T47D (cell line): ENCODE data around the gene CLEC12A.
A peak's percentile ranks its signal among the peaks of the same experiment; 100 is the strongest.

Experiments used
- DNase-seq, 2 experiments: peaks; one replicate each; pipeline versions ENCODE4 v3.0.0 to v3.0.0-alpha.2; 2011 to 2012; ENCODE audit warnings: low read depth in 1 of 2, low spot score in 1 of 2
- JUND ChIP-seq: IDR thresholded peaks from 2 replicates; pipeline ENCODE4 v1.6.1; 2012; ENCODE audit warnings: low read depth
- in situ Hi-C: cut with HindIII; loops from 2 replicates; pipeline ENCODE4 v1.10.0; 2016; ENCODE audit warnings: low sequenced_read_pairs, low pct_unique_long_range_greater_than_20kb

The CLEC12A gene

GRCh38 chr12:9971181-9971580 is at the start of gene CLEC12A:
CLEC12A (plus strand) TSS chr12:9971409; CDS start chr12:9971597, 188 bp downstream.
- in situ Hi-C loops = no loop called here

GRCh38 chr12:9922429-9922828 is 48.8 kb upstream of the CLEC12A start:
- TF ChIP-seq JUND = no peak
- in situ Hi-C loops = no loop called here

More at GRCh38 chr12:9971181-9971580, at the start of gene CLEC12A:
- no peak for TF ChIP-seq JUND
- no peak for DNase-seq

GRCh38 chr12:9925705-9926393 is 45.4 kb upstream of the CLEC12A start:
- in situ Hi-C loops = no loop called here
- peak in 1 of 2 experiments; percentile 37 for DNase-seq
- no peak for TF ChIP-seq JUND

More at GRCh38 chr12:9922429-9922828, 48.8 kb upstream of the CLEC12A start:
- DNase-seq = no peak

- TF ChIP-seq JUND = no peak
- no peak for DNase-seq
- in situ Hi-C loops = no loop called here
Observed at GRCh38 chr12:9926876-9927275, 44.3 kb upstream of the CLEC12A start.

GRCh38 chr12:9928607-9929006 is 42.6 kb upstream of the CLEC12A start:
- TF ChIP-seq JUND = no peak
- in situ Hi-C loops = no loop called here
- no peak for DNase-seq

GRCh38 chr12:9931245-9931644 is 40.0 kb upstream of the CLEC12A start:
- TF ChIP-seq JUND = no peak
- in situ Hi-C loops = no loop called here
- DNase-seq = no peak

GRCh38 chr12:9932270-9932669 is 38.9 kb upstream of the CLEC12A start, which contains the start of gene CLEC2A:
CLEC2A (minus strand) TSS chr12:9932370; CDS start chr12:9932329, 41 bp downstream.
- no peak for DNase-seq
- in situ Hi-C loops = no loop called here
- TF ChIP-seq JUND = no peak

GRCh38 chr12:9933958-9934357 is 37.3 kb upstream of the CLEC12A start:
- TF ChIP-seq JUND = no peak
- in situ Hi-C loops = no loop called here
- DNase-seq = no peak

GRCh38 chr12:9935026-9935425 is 36.2 kb upstream of the CLEC12A start:
- no peak for DNase-seq
- in situ Hi-C loops = no loop called here
- no peak for TF ChIP-seq JUND

- in situ Hi-C loops = no loop called here
- TF ChIP-seq JUND = no peak
- DNase-seq = no peak
Observed at GRCh38 chr12:9936591-9936990, 34.6 kb upstream of the CLEC12A start.

GRCh38 chr12:9940375-9940774 is 30.8 kb upstream of the CLEC12A start:
- no peak for TF ChIP-seq JUND
- peak in 1 of 2 experiments; percentile 1 for DNase-seq
- in situ Hi-C loops = no loop called here

GRCh38 chr12:9941838-9942237 is 29.4 kb upstream of the CLEC12A start:
- TF ChIP-seq JUND = no peak
- DNase-seq = no peak
- in situ Hi-C loops = no loop called here

- in situ Hi-C loops = no loop called here
- no peak for TF ChIP-seq JUND
- DNase-seq = no peak
Observed at GRCh38 chr12:9943240-9943639, 28.0 kb upstream of the CLEC12A start.

- in situ Hi-C loops = no loop called here
- TF ChIP-seq JUND = no peak
- DNase-seq = no peak
Observed at GRCh38 chr12:9944391-9944790, 26.8 kb upstream of the CLEC12A start.
